ENCODE measurements around the gene ABCG5.

The ABCG5 gene

DNA sequence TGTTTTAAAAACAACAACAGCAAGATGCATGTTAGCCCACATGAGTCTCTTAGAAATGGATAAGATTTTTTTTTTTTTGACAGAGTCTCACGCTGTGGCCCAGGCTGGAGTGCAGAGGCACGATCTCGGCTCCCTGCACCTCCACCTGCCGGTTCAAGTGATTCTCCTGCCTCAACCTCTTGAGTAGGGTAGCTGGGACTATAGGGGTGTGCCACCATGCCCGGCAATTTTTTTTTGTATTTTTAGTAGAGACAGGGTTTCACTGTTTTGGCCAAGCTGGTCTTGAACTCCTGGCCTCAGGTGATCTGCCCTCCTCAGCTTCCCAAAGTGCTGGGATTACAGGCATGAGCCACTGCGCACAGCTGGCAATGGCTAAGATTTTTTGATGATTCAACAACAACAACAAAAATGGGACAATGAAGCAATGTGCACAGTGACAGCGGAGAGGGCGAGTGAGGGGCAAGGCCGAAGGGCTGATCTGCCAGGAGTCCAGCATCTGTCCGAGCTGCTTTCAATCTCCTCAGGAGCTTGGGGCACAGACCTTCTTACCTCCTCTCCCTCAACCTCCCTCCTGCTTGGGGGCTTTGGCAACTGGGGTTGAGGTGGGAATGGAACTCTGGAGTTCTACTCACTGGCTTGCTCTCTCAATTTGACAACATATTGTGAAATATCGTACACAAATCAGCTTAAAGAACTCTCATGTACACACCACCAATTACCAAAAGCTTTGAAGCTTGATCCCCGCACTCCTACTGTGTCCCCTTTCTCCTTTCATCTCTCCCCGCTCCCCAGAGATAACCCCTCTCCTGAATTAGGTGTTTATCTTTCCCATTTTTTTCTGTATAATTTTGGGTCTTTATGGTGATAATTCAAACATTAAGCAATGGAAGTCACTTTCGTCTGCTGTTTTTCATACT is 3.6 kb upstream of the ABCG5 start:
- no peak for DNase-seq (ENCODE audit: low read depth)

DNA sequence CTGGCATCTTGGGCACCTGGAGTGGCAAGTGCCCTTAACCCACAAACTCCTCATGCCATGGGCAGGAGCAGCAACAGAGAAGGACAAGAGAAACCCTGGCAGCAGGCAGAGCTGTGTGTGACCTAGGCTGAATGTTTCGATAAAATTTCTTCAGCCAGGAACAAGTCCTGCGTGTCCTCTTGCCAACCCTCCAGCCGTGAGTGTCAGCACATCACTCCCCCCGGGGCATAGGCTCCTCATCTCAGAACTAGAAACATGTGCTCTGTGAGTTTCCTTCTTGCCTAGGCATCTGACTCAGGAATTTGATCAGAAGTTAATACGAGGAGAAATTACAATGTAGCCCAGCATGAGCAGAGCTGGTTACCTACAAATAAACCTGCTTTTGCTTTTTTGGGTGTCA is 2.3 kb upstream of the ABCG5 start:
- no peak for DNase-seq (ENCODE audit: low read depth)

DNA sequence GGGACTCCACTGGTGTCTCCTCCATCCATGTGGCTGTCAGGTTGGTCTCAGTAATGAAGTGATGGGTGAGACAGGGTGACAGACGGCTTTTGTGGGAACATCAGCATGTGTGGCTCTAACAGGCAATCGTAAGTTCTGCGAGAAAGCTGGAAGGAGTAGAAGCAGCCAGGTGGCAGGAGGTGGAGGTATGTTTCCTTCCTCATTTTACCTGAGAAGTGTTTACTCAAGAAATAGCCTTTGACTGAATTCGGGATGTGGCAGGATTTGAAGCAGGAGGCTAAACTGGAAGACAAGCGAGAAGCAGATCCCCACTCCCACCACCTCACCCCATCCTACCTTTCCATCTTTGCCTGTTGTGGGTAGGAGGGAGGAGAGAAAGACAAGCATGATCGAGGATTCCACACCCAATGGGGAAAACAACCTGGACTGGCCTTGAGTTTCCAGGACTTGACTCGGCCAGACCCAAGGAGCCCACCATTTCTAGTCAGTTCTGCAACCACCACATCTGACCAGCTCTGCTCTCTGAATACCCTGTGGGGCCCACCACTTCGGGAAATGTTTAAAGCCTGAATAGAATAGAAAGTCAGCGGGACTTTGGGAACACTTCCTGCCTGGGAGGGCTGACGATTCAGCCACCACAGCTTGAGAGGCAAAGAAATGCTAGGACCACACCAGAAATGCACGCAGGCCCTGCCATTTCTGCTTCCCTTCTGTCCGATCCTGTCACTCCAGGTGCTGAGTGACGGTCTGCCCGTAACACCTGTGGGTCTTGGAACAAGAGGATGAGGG is 1.3 kb upstream of the ABCG5 start:
- no peak for DNase-seq (ENCODE audit: low read depth)

DNA sequence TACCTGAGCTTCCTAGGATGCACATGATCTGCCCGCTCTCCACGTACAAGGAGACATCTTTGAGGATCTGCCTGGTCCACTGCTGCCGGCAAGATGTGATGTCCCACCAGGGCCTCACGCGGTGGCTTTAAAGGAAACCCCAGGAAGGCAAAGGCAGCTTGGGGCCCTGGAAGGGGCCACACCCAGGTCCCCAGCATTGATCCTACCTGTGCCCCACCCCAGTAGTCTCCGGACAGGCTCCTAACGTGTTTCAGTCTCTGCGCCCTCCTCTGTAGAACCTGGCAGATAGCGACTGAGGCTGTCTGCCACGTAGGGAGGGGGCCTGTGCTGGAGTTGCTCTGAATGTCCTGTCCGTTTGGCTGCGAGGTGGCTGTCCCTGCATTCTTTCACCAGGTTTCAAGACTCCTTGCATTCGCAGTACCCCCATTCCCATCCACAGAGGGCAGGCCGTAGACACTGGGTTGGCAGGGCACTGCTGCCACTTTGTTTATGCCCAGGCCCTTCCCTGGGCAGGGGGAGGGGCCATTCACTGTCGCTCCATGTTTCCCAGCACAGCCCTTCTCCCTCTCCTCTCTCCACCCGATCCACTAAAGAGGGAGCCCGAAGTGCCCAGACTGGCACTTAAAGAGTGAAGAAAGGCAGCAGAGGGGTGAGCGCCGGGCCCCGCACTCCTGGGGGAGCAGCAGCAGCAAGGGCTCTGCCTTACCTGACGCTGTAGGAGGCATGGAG is 644 bp downstream of the ABCG5 start:
- DNase-seq (ENCODE audit: low read depth): no peak

DNA sequence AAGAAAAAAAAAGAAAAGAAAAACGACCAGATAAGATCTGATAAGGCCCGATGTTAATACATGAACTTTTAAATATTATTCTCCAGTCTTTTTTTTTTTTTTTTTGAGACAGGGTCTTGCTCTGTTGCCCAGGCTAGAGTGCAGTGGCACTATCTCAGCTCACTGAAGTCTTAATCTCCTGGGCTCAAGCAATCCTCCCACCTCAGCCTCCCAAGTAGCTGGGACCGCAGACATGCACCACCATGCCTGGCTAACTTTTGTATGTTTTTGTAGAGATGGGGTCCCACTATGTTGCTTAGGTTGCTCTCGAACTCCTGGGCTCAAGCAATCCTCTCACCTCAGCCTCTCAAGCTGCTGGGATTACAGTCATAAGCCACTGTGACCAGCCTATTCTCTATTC is 1.6 kb downstream of the ABCG5 start:
- no peak for DNase-seq (ENCODE audit: low read depth)

DNA sequence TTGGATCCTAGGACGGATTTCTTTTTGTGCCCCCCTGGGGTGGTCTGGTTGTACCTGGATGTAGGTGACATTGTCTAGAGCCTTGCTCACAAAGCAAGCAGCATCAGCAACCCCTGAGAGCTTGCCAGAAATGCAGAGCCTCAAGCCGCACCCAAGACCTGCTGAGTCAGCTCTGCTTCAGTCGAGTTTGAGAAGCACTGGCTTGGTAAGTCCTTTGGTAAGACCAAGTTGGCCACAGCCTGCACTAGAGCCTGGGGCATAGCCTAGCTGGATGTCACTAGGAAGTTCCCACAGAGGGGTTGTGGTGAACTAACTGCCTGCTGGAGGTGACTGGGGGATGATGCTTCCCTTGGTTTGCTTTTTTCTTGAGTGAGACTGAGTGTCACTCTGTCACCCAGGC is 6.2 kb downstream of the ABCG5 start:
- no peak for DNase-seq (ENCODE audit: low read depth)

DNA sequence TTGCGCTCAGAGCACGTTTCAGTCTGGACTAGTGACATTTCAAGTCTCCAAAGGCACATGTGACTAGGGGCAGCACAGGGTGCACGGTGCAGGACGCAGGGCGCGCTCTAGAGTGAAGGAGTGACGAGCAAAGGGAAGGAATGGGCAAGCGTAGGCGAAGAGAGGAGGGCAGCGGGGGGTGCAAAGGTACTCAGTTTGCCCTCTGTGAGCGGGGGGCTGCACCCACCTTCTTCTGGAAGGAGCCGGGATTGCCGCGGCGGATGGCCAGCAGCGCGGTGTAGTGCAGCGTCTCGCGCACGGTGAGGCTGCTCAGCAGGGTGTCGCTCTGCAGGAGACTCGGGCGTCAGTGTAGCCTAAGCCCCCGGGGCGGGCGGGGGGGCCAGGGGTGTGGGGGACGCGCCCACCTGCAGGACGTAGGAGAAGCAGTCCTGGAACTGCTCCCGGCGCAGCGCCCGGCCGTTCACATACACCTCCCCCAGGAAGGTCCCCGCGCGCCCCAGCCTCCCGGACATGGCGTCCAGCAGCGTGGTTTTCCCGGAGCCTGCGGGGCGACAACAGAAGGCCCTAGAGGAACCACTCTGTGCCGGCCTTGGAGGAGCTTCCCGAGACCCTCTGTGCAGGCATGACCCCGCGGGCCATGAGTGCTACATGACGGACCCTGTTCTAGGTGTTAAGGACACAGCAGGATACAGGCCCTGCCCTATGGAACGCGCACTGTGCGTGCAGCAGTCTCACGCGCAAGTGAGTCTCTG is 6.9 kb downstream of the ABCG5 start:
- DNase-seq (ENCODE audit: low read depth): no peak

DNA sequence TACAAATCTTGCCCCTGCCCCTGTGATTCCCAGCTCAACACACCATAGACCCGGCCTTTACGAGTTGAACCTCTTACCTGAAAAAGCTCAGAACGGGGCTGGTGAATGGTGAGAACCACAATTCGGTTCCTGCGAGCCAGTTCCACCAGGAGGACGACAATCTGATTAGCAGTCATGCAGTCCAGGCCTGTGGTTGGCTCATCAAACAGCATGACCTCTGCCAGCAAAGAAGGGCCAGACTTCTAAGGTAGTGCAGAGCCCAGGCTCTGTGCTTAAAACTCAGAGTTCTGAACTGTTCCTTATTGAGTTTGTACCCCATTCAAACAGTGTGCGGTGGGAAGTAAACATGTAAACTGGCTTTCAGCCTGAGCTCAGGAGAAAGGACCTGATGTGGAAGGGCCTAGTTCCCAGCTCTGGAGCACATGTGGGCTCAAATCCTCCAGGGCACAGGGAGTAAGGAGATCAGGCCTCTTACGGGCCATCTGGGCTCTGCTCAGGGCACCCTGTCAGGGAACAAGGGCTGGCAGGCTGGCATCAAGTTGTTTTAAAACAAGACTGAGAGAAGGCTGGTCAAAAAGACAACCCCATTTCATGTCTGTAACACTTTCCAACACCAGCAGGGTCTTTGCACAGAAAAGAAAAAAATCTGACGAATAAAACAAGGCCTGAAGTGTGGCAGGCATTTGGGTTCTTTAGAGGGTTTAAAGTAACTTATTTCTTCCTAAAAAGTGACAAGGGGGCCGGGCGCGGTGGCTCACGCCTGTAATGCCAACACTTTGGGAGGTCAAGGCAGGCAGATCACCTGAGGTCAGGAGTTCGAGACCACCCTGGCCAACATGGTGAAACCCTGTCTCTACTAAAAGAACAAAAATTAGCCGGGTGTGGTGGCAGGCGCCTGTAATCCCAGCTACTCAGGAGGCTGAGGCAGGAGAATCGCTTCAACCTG is 12.1 kb downstream of the ABCG5 start:
- DNase-seq (ENCODE audit: low read depth): no peak

DNA sequence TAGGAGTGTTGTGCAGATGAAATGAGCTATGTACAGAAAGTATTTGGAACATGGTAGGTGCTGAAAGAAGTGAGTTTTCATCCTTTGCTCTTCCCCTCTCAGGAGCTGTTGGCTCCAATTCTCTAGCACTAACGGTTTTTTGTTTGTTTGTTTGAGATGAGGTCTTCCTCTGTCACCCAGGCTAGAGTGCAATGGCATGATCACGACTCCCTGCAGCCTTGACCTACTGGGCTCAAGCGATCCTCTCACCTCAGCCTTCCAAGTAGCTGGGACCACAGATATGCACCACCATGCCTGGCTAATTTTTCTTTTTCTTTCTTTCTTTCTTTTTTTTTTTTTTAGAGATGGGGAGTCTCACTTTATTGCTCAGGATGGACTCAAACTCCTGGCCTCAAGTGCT is 12.8 kb downstream of the ABCG5 start:
- DNase-seq (ENCODE audit: low read depth): no peak

DNA sequence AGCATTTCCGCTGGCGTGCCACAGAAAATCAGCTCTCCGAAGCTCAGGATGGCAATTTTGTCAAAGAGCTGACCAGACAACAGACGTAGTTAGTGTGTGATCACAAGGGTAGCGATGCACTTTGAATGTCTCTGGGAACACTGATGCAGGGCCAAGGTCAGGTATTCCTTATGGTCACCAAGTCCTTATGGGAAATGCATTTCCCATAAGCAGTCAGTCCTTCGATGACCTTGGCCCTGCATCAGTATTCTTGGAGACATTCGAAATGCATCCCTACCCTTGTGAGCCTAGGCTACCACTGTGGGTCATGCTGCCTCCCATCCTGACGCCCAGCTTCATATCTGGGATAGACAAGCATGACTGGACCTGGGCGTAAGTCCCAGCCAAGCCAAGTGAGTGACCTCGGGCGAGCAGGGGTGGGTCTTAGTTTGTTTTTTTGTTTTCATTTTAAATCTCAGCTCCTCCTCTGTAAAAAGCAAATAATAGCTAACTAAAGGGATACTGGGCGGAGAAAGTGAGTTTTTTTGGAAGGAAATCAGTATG is 13.6 kb downstream of the ABCG5 start:
- DNase-seq (ENCODE audit: low read depth): no peak

DNA sequence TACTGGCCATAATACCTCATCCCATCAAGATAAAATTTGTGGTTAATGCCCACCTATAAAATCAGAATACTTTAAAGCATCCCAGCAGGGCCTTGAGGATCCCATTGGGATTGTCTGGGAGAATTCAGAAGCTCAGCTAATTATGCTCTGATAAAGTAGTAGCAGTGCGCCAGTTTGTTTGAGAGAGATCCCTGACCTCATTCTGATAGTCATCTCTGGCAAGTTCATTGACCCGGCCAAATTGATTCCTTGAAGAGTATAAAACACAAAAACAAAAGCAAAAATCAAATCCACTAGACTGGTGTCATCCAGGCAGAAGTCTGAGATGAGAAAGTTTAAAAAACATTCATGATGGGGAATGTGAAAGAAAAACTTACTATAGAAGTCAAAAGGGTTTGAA is 14.1 kb downstream of the ABCG5 start:
- no peak for DNase-seq (ENCODE audit: low read depth)

DNA sequence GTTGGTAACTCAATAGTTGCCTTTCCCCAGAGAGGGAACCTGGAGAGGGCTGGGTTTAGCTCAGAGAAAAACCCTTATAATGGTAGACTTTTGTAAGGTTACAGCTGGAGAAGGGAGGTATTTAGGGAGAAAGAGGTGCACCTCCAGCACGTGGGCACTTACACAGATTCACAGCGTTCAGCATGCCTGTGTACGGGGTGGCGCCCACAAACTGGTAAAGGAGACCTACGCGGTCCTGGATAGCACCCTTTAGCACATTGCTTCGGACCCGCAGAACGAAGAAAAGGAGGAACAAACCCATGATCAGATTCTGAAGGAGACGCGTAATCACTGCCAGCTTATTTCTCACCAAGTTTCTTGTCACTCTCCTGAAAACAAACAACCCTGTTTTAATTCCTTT is 14.9 kb downstream of the ABCG5 start:
- DNase-seq (ENCODE audit: low read depth): no peak

DNA sequence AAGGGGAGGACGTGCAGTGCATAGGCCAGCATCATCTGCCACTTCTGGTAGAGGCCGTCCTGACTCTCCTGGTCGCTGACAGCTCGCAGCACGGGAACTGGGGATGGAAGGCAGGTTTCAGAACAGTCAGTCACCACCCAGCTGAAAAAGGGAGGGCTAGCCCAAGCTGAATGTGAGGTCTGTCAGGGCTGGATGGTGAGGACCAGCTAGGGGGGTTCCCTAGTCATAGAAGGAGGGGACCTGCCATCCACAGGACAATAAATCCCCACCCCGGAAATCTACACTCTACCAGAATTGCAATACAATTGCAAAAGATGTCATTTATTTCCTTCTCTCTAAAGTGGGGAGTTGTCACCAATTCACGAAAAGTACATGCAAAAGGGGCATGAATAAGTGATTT is 15.8 kb downstream of the ABCG5 start:
- no peak for DNase-seq (ENCODE audit: low read depth)

DNA sequence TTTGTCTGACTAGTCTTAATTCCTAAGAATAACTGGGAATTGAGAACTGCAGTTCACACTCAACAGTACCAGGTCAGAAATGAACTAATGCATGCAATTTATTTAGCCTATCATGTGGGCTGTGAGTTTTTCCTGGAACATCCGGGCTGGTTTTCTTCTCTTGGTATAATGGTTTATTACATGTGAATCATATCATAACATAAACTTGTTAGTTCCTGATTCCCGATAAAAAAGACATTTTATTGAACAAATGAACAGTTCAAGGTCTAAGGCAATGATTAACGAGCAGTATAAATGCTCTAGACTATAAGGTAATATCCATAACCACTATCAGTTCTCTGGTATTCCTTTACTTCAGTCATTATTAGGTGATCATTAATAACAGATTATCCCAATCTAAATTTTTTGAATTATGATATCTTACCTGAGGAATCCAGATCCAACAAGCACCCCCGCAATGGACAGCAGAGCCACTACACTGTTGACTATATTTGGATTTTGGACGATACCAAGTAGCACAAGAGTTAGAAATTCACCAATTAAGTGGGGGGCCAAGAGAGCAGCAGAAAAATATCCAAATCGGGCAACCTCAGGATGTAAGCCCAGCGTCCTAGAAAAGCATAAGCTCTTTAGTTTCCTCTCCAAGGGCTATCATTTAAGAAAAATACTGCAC is 19.0 kb downstream of the ABCG5 start:
- no peak for DNase-seq (ENCODE audit: low read depth)

DNA sequence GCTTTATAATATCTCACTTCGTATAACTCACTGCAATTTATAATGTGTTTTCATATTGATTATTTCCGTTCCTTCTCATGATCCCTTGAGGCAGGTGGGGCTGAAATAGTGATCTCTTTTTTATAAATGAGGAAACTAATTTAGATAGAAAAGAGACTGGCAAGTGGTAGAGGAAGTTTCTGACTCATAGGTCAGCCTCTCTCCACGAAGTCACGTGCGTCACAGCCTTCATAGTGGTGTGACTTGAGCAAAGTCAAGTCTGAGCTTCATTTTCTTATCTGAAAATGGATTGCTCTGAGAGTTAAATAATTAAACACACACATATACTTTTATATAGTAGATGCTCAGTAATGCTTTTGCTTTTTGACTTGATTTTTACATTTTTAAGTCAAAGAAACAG is 19.9 kb downstream of the ABCG5 start:
- DNase-seq (ENCODE audit: low read depth): no peak

DNA sequence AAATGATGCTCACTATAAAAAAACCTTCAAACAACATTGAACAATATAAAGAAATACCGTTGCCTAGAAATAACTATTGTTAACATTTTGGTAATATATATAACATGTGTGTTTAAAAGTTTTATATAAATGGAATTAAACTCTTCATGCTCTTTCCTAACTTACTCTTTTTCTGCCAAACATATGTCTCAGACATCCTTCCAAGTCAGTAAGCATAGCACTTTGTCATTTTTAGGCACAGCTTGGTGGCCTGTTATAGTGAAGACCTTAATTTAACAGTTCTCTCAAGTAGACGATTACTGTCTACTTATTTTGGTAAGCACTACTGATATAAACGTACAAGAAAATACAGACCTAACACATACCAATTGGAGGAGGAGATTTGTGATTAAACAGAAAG is 23.9 kb downstream of the ABCG5 start:
- DNase-seq (ENCODE audit: low read depth): no peak

DNA sequence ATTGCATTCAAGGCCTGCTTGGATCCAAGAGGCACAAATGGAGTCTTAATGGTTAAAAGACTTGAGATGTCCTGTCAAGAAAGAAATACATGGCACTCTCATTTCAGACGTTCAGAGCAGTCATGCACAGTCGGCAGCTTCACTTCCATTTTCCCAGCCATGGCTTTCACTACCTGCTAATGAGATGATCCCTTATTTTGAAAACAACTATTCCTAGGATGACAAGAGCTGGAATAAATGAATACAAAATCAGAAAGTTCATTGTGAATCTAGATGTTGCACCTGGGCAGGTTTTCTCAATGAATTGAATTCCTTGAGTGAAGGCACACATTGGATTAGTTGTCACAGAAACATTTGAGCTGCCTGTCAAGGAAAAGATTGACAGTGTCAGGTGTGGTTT is 25.7 kb downstream of the ABCG5 start:
- no peak for DNase-seq (ENCODE audit: low read depth)

DNA sequence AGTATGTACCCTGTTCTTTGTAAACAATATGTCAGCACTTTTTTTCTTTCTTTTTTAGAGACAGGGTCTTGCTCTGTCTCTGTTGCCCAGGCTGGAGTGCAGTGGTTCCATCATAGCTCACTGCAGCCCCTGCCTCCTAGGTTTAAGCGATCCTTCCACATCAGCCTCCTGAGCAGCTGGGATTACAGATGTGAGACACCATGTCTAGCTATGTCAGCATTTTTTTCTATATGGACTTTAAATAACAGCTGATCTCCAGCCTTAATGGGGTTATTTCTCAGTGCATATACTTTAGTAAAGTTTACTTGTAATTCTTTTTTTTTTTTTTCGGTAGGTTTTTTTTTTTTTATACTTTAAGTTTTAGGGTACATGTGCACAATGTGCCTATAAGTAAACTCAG is 26.6 kb downstream of the ABCG5 start:
- no peak for DNase-seq (ENCODE audit: low read depth)

DNA sequence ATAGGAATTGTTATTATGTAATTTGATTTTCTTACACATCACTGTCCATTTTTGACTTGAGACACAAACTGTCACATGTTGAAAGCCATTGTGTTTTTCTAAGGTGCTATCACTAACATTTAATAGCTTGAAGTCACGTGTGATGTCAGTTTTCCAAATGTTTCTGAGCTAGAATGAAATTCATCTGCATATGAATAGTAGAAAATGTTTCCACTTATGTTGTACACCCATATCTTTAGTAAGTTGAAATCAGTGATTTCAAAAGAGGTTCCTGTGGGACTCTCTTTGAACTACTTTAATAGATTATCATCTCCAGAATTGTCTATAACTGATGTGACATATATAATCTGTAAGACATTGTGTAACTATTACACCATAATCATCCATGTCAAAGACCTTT is 27.8 kb downstream of the ABCG5 start:
- no peak for DNase-seq (ENCODE audit: low read depth)

DNA sequence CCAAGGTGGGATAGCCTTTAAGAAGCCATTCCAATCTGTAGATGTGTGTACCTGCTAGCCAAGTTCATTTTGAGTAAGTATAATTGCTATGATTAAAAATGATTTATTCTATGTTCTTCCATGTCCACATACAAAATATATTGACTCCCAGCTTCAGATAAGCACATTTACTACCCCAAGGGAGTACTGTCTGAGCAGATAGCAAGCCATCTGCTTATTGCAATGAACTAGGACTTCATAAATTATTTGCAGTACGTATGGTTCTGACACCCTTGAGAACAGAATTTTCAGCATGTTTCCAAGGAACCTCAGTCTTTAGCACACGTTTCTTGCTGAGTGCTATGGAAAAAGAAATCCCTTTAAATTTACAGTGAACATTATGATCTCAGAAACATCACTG is 28.2 kb downstream of the ABCG5 start:
- DNase-seq (ENCODE audit: low read depth): no peak

Data from GM04504 (cell line).